Upper lobe of left lung (tissue), 6 donors: ENCODE results near the gene EVC2. TPM values are rescaled to one million over a fixed set of nuclear protein-coding genes. Genes with fewer than 3 reads are reported as not detected.
A peak's percentile ranks its signal among the peaks of the same experiment; 100 is the strongest.
"Not testable (repeated sequence)": the region's sequence is repeated elsewhere in the genome, so short reads cannot be mapped to it uniquely, and the experiment has no call there.

Source experiments
- ATAC-seq, 2 donors: fragments of 200-7000 bp; cut with Tn5 transposase; one replicate each; pipeline ENCODE4 v1.9.1; 2022; ENCODE audit warnings: mild to moderate bottlenecking in 2 of 2, moderate library complexity in 2 of 2; ENCODE audit not compliant: low FRiP score in 2 of 2
- DNase-seq, 2 donors: peaks; one replicate each; pipeline ENCODE4 v3.0.0-alpha.2; 2019 to 2020
- H3K27ac ChIP-seq, 4 donors: fragments of 200-600 bp; sonication (generic); one replicate each; pipeline ENCODE4 v1.5.1; 2016 to 2019
- H3K27me3 ChIP-seq, 4 donors: fragments of 200-600 bp; sonication (generic); one replicate each; pipeline ENCODE4 v1.5.1; 2017 to 2019
- H3K36me3 ChIP-seq, 4 donors: fragments of 200-600 bp; sonication (generic); one replicate each; pipeline ENCODE4 v1.5.1; 2016 to 2019
- H3K4me1 ChIP-seq, 4 donors: fragments of 200-600 bp; sonication (generic); one replicate each; pipeline ENCODE4 v1.5.1; 2018 to 2019
- H3K4me3 ChIP-seq, 4 donors: fragments of 200-600 bp; sonication (generic); one replicate each; pipeline ENCODE4 v1.5.1; 2017 to 2019; ENCODE audit warnings: mild to moderate bottlenecking in 2 of 4, moderate library complexity in 1 of 4
- H3K9me3 ChIP-seq, 4 donors: fragments of 200-600 bp; sonication (generic); one replicate each; pipeline ENCODE4 v1.5.1; 2018 to 2019
- EP300 ChIP-seq, 4 donors: sonication (generic); formaldehyde crosslinking; IDR thresholded peaks; one replicate each; pipeline ENCODE4 v1.5.1; 2017; ENCODE audit warnings: antibody characterized with exemption in 4 of 4, control low read depth in 2 of 4
- POLR2A ChIP-seq, 4 donors: fragments of 450-650 bp; IDR thresholded peaks; one replicate each; pipeline ENCODE4 v1.5.1; 2016 to 2017; ENCODE audit warnings: antibody characterized with exemption in 4 of 4, mild to moderate bottlenecking in 2 of 4
- POLR2AphosphoS5 ChIP-seq, 2 donors: sonication (generic); formaldehyde crosslinking; IDR thresholded peaks; one replicate each; pipeline ENCODE4 v1.5.1; 2017; ENCODE audit warnings: antibody characterized with exemption in 2 of 2
- WGBS, 2 donors: methylation state at CpG; one replicate each; pipeline ENCODE4 v1.1.5; 2017 to 2018; 5-methylcytosine and 5-hydroxymethylcytosine counted together
- total RNA-seq, 6 donors: library from RNA; depleted of rRNA in 4 of 6; stranded (reverse); fragments of >200 nt in 4 of 6; gene quantifications; one replicate each; pipeline versions ENCODE4 v1.1.0 to v1.2.1, GENCODE V29; 2016 to 2021
- TF ChIP-seq, protein P1 (sequence below), 6 experiments: fragments of 450-650 bp in 4 of 6; fragments of 200-600 bp in 2 of 6; sonication (generic) in 2 of 6; IDR thresholded peaks; one replicate each; pipeline ENCODE4 v1.5.1; 2016 to 2019; ENCODE audit warnings: antibody characterized with exemption in 6 of 6
- donor health status: DM: no; HTN: no; CAD: no; lungs with moderate emphysema.
- donor health status: DM: no; HTN: yes; CAD: no; lungs with severe emphysema.

Gene EVC2
- total RNA-seq, 6 donors from 2014 or later = 3.2 to 26.2 (median 5.6) TPM

DNA sequence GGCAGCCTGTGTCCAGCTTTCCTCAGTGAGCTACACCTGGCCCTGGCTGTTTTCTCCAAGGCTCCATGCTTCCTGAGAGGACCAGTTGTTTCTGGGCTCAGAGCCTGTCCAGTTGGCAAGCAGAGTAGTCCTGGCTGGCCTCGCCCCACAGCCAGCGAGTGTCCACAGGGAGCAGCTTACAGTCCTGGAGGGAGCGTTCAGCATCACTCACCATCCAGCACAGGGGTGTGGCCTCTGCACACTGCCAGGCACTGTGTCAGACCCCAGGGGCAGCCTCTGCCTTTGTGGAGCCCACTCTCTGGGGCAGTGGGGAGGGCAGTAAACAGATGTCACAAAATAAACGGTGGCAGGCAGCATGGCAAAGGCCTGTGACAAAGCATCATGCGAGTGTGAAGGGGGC, 26.5 kb upstream of the EVC2 start:
- DNase-seq (no peak), ATAC-seq (peak; percentile 20 to 27)
- WGBS, 2 donors = 92 to 93% methylated on average over 3 to 5 of the region's 5 CpGs
- Histone ChIP-seq H3K4me3 (no peak overlapping the region), H3K36me3 (peaks cover 0 to 31% (median 17%) of the 10 kb centered on the region in 4 donors), H3K27me3 (no peaks in the 10 kb centered on the region), H3K9me3 (no peaks in the 10 kb centered on the region), H3K27ac (no peak overlapping the region), H3K4me1 (no peaks in the 10 kb centered on the region)
- no peak for TF ChIP-seq POLR2A (IDR thresholded peaks at IDR 0.05)

DNA sequence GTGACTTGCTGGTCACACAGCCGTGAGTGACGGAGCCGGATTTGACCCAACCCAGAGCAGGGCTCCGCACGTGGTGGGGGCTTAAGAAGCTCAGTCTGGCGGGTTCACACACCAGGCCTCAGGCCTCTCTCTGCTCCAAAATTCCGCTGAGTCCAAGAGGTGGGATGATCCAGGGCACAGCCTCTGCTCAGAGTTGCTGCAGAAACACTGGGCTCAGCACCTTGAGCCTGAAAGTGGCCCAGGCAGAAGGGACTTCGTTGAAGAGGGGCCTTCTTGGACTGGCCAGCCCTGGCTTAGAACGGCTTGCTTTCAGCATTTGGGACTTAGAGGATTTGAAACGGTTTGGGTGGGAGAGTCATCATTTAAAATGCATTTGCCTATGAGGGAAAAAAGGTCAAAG, 23.8 kb upstream of the EVC2 start:
- 76 to 92% methylated on average over 8 to 10 of the region's 10 CpGs for WGBS, 2 donors
- H3K9me3 ChIP-seq = no peaks in the 10 kb centered on the region
- ATAC-seq = no peak
- TF ChIP-seq, protein P1, sequence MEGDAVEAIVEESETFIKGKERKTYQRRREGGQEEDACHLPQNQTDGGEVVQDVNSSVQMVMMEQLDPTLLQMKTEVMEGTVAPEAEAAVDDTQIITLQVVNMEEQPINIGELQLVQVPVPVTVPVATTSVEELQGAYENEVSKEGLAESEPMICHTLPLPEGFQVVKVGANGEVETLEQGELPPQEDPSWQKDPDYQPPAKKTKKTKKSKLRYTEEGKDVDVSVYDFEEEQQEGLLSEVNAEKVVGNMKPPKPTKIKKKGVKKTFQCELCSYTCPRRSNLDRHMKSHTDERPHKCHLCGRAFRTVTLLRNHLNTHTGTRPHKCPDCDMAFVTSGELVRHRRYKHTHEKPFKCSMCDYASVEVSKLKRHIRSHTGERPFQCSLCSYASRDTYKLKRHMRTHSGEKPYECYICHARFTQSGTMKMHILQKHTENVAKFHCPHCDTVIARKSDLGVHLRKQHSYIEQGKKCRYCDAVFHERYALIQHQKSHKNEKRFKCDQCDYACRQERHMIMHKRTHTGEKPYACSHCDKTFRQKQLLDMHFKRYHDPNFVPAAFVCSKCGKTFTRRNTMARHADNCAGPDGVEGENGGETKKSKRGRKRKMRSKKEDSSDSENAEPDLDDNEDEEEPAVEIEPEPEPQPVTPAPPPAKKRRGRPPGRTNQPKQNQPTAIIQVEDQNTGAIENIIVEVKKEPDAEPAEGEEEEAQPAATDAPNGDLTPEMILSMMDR (IDR thresholded peaks at IDR 0.05) = no peak
- no peak for TF ChIP-seq POLR2A (IDR thresholded peaks at IDR 0.05)
- no peak for TF ChIP-seq POLR2AphosphoS5 (IDR thresholded peaks at IDR 0.05)
- no peak for TF ChIP-seq EP300 (IDR thresholded peaks at IDR 0.05)
- no peak overlapping the region for H3K27ac ChIP-seq
- peaks cover 0 to 35% (median 17%) of the 10 kb centered on the region in 4 donors for H3K36me3 ChIP-seq
- H3K4me3 ChIP-seq = no peak overlapping the region
- no peaks in the 10 kb centered on the region for H3K4me1 ChIP-seq
- H3K27me3 ChIP-seq = no peaks in the 10 kb centered on the region
- DNase-seq = peak in 1 of 2 donors; percentile 14

DNA sequence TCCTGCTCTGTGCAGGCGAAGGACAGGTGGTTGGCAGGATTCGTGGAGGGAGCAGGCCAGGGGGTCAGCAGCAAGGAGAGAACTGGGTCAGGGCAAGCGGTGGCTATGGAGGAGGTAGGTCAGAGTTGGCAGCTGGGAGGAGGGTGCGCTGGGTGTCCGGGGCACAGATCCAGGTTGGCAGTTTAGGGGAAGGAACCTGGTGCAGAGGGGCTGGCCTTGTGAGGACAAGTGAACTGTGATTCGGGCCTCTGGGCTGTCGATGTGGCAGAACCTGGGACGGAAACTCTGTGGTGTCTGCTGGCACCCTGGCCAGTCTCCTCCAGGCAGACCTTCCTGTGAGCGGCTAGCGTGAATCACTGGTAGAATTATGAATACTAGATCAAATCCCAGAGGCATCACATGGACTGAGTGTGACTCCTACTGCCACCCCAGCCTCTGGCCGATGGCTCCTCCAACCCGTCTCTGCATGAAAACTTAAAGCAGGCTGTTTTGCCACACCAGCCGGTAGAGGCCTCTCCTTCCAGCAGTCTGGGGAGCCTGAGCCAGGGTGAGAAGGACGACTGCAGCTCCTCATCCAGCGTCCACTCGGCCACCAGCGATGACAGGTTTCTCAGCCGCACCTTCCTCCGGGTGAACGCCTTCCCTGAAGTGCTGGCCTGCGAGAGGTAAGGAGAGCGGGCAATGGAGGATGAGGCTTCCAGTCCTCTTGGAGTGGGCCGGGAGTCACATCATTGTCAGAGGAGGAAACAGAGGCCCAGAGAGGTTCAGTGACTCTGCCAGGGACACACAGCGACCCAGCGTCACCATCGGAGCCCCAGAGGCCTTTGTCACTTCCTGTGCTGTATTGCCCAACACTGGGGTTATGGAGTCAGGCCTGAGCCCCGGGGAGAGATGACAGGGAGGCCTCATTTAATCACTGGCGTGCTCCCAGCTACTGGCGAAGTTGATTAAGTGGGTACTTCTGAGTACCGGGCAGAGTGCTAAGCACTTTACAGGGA, 22.9 kb upstream of the EVC2 start:
- H3K4me1 ChIP-seq = no peaks in the 10 kb centered on the region
- no peak overlapping the region for H3K27ac ChIP-seq
- 84 to 87% methylated on average over 17 to 30 of the region's 30 CpGs for WGBS, 2 donors
- TF ChIP-seq POLR2AphosphoS5 (IDR thresholded peaks at IDR 0.05) (no peak), EP300 (IDR thresholded peaks at IDR 0.05) (no peak), POLR2A (IDR thresholded peaks at IDR 0.05) (no peak)
- TF ChIP-seq, protein P1 (IDR thresholded peaks at IDR 0.05) = no peak
- H3K36me3 ChIP-seq = peaks cover 0 to 35% (median 17%) of the 10 kb centered on the region in 4 donors
- peak in 1 of 2 donors; percentile 42 for DNase-seq
- no peaks in the 10 kb centered on the region for H3K27me3 ChIP-seq
- no peaks in the 10 kb centered on the region for H3K9me3 ChIP-seq
- no peak overlapping the region for H3K4me3 ChIP-seq
- no peak for ATAC-seq

DNA sequence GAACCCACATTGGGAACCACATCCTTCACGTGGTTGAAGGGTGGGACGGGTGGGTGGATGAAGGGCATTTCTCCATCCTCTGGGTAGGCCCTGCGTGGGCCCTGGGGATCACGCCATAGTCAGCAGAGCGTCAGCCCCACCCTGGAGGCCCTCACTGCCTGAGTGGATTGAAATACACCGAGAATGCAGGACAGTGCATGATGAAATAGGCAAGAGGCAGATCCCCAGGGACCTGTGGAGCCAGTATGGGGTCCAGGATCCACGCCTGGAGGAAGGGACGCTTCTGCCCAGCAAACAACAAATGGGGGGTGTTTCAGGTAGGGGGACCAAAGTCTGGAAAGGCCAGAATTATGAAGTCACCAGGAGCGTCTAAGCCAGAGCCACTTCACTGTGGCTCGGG, 22.1 kb upstream of the EVC2 start:
- peaks cover 0 to 35% (median 17%) of the 10 kb centered on the region in 4 donors for H3K36me3 ChIP-seq
- H3K9me3 ChIP-seq = no peaks in the 10 kb centered on the region
- peak in 1 of 2 donors; percentile 15 for DNase-seq
- no peak for ATAC-seq
- 80 to 85% methylated on average over 4 to 10 of the region's 10 CpGs for WGBS, 2 donors
- H3K4me3 ChIP-seq = no peak overlapping the region
- H3K27me3 ChIP-seq = no peaks in the 10 kb centered on the region
- no peak for TF ChIP-seq POLR2AphosphoS5 (IDR thresholded peaks at IDR 0.05)
- no peak for TF ChIP-seq EP300 (IDR thresholded peaks at IDR 0.05)
- TF ChIP-seq, protein P1 (IDR thresholded peaks at IDR 0.05) = no peak
- TF ChIP-seq POLR2A (IDR thresholded peaks at IDR 0.05) = no peak
- H3K27ac ChIP-seq = no peak overlapping the region
- no peaks in the 10 kb centered on the region for H3K4me1 ChIP-seq

DNA sequence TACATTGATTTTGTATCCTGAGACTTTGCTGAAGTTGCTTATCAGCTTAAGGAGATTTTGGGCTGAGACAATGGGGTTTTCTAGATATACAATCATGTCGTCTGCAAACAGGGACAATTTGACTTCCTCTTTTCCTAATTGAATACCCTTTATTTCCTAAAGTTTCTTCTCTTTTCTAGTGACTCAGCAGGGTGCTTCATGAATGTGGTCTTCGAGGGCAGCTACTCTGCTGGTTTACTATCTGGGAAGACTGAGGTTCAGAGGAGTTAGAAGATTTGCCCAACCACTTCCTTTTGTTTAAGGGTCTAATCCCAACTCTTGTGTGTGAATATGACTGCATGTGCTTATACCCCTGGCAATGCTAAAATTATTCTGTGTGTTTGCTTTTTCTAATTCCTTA, 20.1 kb upstream of the EVC2 start:
- 62 to 74% methylated on average over 2 of the region's 2 CpGs for WGBS, 2 donors
- H3K4me3 ChIP-seq, ATAC-seq, H3K27ac ChIP-seq, H3K9me3 ChIP-seq, H3K4me1 ChIP-seq, DNase-seq, H3K27me3 ChIP-seq: not testable (repeated sequence)
- peaks cover 0 to 24% (median 10%) of the 10 kb centered on the region in 4 donors for H3K36me3 ChIP-seq
